Activated CD8-positive, alpha-beta memory T cell treated with anti-CD3 and anti-CD28 coated beads for 36 hours (primary cell): Measurements from ENCODE around the gene TAGAP. TPM values are rescaled to one million over a fixed set of nuclear protein-coding genes. Genes with fewer than 3 reads are reported as not detected.

Experiments used
- CTCF ChIA-PET: fragments of 350-600 bp; sonication (Branson Sonifier 250); formaldehyde crosslinking; loops from one replicate; lab custom pipeline; 2021; ENCODE audit warnings: antibody characterized with exemption; lab: Charles Lee
- POLR2A ChIA-PET: fragments of 350-600 bp; sonication (Branson Sonifier 250); formaldehyde crosslinking; loops from one replicate; lab custom pipeline; 2021; ENCODE audit warnings: antibody characterized with exemption; lab: Charles Lee
- total RNA-seq, 2 experiments: library from RNA; stranded (reverse); gene quantifications; one replicate each; pipeline ENCODE4 v1.2.3, GENCODE V29; 2021

TAGAP gene
- total RNA-seq, 2 experiments from 2014 or later = 119 to 121 TPM

- CTCF ChIA-PET = interaction anchor here (1.0 to 2.9 kb wide), 4 partner anchors 14 to 68 kb away, joined by 3 to 10 read pairs (median 4); no protein-coding TSS in a partner anchor
- POLR2A ChIA-PET = no interaction called here
Measured at GRCh38 chr6:159059885-159060506, 15.2 kb upstream of the TAGAP start.

- POLR2A ChIA-PET = interaction anchor here (0.8 to 2.0 kb wide), 4 partner anchors 15 to 38 kb away, joined by 3 to 5 read pairs (median 4); partner anchors contain the start of gene TAGAP
Measured at GRCh38 chr6:159059141-159059540, 14.3 kb upstream of the TAGAP start.

DNA sequence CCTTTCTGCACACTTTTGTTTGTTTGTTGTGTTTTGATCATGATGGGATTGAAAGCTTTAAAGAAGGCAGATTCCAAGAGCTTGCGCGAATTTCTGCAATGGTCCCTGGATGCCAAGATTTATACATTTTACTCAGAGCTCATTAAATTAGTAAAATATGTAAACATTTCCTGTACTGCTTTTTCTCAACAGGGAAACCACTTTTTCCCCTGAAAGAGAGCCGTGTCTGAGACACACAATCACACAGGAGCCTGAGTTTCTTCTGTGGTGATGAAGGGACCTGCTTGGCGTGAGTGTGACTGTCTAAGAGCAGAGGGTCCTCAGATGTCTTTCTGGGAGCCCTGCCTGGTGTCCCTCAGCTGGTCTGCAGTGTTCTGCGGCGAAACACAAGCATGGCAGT is 12.1 kb upstream of the TAGAP start:
- ChIA-PET POLR2A (interaction anchor here (0.6 to 0.8 kb wide), 3 partner anchors 12 to 63 kb away, joined by 3 to 5 read pairs (median 3); partner anchors contain the start of gene TAGAP), CTCF (interaction anchor here (0.7 to 2.8 kb wide), 6 partner anchors 14 to 50 kb away, joined by 3 to 12 read pairs (median 4); no protein-coding TSS in a partner anchor)

More at GRCh38 chr6:159059141-159059540, 14.3 kb upstream of the TAGAP start:
- CTCF ChIA-PET = interaction anchor here (1.1 to 2.9 kb wide), 4 partner anchors 18 to 45 kb away, joined by 3 to 10 read pairs (median 4); no protein-coding TSS in a partner anchor

GRCh38 chr6:159056432-159056831 is 11.6 kb upstream of the TAGAP start:
- POLR2A ChIA-PET = interaction anchor here (0.6 to 1.3 kb wide), 4 partner anchors 11 to 63 kb away, joined by 3 to 5 read pairs (median 4); partner anchors contain the start of gene TAGAP
- CTCF ChIA-PET = interaction anchor here (0.7 to 2.8 kb wide), 6 partner anchors 14 to 50 kb away, joined by 3 to 12 read pairs (median 4); no protein-coding TSS in a partner anchor

DNA sequence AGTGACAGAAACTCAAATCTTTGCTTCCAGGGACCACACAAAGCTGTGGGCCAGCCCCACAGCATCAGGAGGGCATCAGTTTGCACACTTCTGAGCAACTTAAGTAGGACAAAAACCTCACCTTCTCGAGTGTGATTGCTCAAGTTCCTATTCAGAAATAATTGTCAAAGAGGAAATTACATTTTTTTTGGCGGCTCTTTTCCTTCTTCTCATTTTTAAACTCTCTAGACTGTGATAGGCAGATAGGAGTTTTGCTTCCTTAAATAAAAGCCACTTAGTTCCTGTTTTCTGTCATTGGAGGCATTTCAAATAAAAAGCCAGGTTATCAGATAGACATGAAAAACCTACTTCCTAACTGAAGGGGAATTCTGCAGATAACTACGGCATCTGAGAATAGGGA is 11.2 kb upstream of the TAGAP start:
- ChIA-PET POLR2A (interaction anchor here (0.7 to 1.3 kb wide), 2 partner anchors 11 to 13 kb away, joined by 3 to 5 read pairs; partner anchors contain the start of gene TAGAP), CTCF (interaction anchor here (0.7 to 2.8 kb wide), 4 partner anchors 16 to 51 kb away, joined by 3 to 12 read pairs (median 4); no protein-coding TSS in a partner anchor)

DNA sequence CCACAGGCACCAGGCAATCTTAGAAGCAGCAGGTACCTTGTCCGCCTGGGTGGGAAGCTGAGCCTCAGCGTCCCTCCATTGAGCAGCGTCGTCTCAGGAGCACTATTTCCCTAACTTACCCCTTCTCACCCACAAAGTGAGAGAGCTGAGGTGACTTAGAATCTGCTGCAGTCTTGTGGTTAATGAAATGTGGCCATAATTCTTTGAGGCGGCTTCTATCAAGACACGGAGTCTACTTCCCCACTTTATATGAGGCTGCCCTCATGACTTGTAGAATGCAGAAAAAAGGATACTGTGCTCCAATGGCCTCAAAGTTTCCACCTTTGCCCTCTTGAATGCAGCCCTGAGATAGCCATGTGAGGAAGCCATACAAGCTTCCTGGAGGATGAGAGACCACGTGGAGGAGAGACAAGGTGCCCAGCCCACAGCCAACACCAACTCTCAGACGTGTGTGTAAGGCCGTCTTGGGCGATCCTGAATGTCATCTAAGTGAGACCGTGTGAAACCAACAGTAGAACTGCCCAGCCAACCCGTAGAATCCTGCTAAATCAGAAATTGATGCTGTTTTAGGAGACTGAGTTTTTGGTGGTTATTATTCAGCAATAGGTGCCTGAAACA is 9.1 kb upstream of the TAGAP start:
- ChIA-PET POLR2A (interaction anchor here (0.6 to 1.0 kb wide), 2 partner anchors 9 to 14 kb away, joined by 3 to 5 read pairs; partner anchors contain the start of gene TAGAP), CTCF (interaction anchor here (0.7 to 2.4 kb wide), 5 partner anchors 8 to 50 kb away, joined by 3 to 11 read pairs (median 3); no protein-coding TSS in a partner anchor)

DNA sequence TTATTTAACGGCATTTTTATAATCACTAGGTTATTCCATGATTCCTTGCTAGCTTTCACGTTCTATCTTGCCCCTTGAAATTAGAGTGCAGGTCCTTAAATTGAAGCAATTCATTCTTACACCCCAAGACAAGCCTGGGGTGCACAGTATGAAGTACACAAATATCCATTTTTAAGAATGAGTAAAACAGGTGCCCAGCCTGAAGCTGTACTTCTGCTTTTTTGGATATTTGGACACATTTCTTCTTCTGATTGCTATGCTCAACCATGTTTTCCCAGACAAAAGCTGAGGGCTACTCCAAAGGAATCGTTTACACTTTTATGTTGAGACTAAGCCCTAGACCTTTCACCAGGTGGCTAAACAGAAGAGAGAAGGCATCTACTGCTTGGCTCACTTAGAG is 7.9 kb upstream of the TAGAP start:
- ChIA-PET CTCF (interaction anchor here (1.5 to 2.4 kb wide), 2 partner anchors 9 to 51 kb away, joined by 5 to 11 read pairs; no protein-coding TSS in a partner anchor), POLR2A (interaction anchor here (1.2 kb wide), 1 partner anchor 8 kb away, joined by 5 read pairs; the partner anchor contains the start of gene TAGAP)

GRCh38 chr6:159047891-159048685 is 3.3 kb upstream of the TAGAP start:
- ChIA-PET POLR2A (no interaction called here), CTCF (interaction anchor here (1.4 kb wide), 1 partner anchor 17 kb away, joined by 3 read pairs; no protein-coding TSS in a partner anchor)

GRCh38 chr6:159045801-159046200 is 1.0 kb upstream of the TAGAP start:
- ChIA-PET POLR2A (interaction anchor here (2.8 kb wide), 1 partner anchor 61 kb away, joined by 18 read pairs; no protein-coding TSS in a partner anchor), CTCF (interaction anchor here (1.4 to 9.0 kb wide), 3 partner anchors 8 to 59 kb away, joined by 3 to 125 read pairs (median 8); no protein-coding TSS in a partner anchor)

GRCh38 chr6:159043947-159044346 is 844 bp downstream of the TAGAP start:
- CTCF ChIA-PET = interaction anchor here (0.9 to 9.0 kb wide), 7 partner anchors 9 to 60 kb away, joined by 3 to 125 read pairs (median 5); no protein-coding TSS in a partner anchor
- POLR2A ChIA-PET = interaction anchor here (0.7 to 2.8 kb wide), 13 partner anchors 12 to 175 kb away, joined by 3 to 18 read pairs (median 5); no protein-coding TSS in a partner anchor

DNA sequence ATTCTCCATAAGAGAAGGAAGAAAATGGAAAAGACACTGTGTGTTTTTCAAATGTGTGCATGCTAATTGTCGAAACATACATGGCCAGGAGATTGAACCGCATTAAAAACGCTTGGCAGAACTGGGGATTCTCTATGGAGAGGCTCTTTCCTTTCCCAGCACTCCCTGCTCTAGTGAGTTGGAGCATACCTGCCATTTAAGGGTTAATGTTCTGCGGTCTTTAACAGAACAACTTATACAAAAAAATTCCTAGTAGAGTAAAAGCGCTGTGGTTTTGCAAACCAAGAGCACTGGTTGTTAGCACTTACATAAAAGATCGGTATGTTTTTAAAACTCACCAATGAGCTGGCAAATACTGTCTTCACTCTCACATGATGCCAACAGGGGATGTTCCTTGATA is 1.5 kb downstream of the TAGAP start:
- CTCF ChIA-PET = interaction anchor here (0.9 to 9.0 kb wide), 8 partner anchors 10 to 61 kb away, joined by 3 to 125 read pairs (median 5); no protein-coding TSS in a partner anchor

DNA sequence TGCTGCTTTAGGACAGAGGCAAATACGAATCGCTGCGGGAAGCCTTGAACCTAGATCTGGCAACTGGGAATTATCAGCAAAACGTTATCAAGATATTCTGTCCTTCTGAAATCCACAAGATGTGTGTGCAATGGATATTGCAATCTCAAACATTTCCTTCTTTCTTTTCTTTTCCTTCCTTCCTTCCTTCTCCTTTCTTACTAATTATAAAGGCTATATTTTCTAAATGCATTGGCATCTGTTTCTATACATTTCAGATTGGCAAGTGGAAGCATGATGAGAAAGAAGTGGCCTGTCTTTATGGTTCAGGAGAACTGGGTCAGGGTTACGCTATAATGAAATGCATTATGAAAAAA is 2.0 kb downstream of the TAGAP start:
- ChIA-PET CTCF (interaction anchor here (1.2 to 9.0 kb wide), 6 partner anchors 11 to 67 kb away, joined by 3 to 125 read pairs (median 6); partner anchors contain the start of gene RSPH3), POLR2A (interaction anchor here (1.0 kb wide), 1 partner anchor 61 kb away, joined by 6 read pairs; no protein-coding TSS in a partner anchor)

More for the DNA sequence above, 1.5 kb downstream of the TAGAP start:
- POLR2A ChIA-PET = interaction anchor here (0.8 to 2.8 kb wide), 3 partner anchors 13 to 64 kb away, joined by 3 to 18 read pairs (median 6); no protein-coding TSS in a partner anchor

GRCh38 chr6:159042003-159042825 is 2.6 kb downstream of the TAGAP start:
- ChIA-PET CTCF (interaction anchor here (1.2 to 9.0 kb wide), 8 partner anchors 12 to 67 kb away, joined by 3 to 125 read pairs (median 7); partner anchors contain the start of gene RSPH3), POLR2A (interaction anchor here (1.1 to 1.3 kb wide), 2 partner anchors 61 to 63 kb away, joined by 3 to 5 read pairs; no protein-coding TSS in a partner anchor)

DNA sequence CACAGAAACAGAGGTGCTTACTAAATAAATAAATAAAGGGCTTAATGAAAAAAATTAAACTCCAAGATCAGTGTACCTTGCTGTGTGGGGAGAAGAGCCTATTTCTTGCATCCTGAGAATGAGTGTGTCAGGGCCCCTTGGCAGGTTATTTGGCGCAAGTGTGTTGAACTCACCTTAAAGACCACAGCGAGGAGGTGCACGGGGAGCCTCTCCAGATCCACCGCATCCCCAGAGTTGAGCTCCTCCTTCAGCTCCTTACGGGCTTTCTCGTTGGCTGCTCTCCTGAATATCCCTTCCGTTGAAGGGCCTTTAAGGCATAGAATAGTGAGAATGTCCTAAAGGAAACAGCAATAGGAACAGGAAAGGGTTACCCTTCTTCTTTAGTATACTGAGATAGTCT is 3.6 kb downstream of the TAGAP start:
- POLR2A ChIA-PET = interaction anchor here (0.7 to 1.3 kb wide), 4 partner anchors 41 to 64 kb away, joined by 3 to 14 read pairs (median 4); partner anchors contain the start of gene RSPH3
- CTCF ChIA-PET = interaction anchor here (1.0 to 9.0 kb wide), 6 partner anchors 21 to 68 kb away, joined by 3 to 125 read pairs (median 8); no protein-coding TSS in a partner anchor

GRCh38 chr6:159039885-159040258 is 4.9 kb downstream of the TAGAP start:
- CTCF ChIA-PET = interaction anchor here (0.7 to 9.0 kb wide), 12 partner anchors 16 to 97 kb away, joined by 3 to 125 read pairs (median 4); no protein-coding TSS in a partner anchor
- POLR2A ChIA-PET = interaction anchor here (0.5 to 1.6 kb wide), 12 partner anchors 14 to 387 kb away, joined by 3 to 13 read pairs (median 3); partner anchors contain the start of gene RSPH3
